NCI-H1417 (cell line): ENCODE measurements around the gene ITPK1.

Experiments
- DNase-seq, 3 experiments: peaks; one replicate each; lab custom pipeline; 2025; lab: John Stamatoyannopoulos, UW

The ITPK1 gene

GRCh38 chr14:93010522-93011140, 105.1 kb downstream of the ITPK1 start:
- peak; percentile 79 to 95 (median 81) for DNase-seq

GRCh38 chr14:93010130-93010499, 105.6 kb downstream of the ITPK1 start:
- no peak for DNase-seq

GRCh38 chr14:93009471-93010129, 106.1 kb downstream of the ITPK1 start:
- DNase-seq: no peak

GRCh38 chr14:93008381-93008780, 107.3 kb downstream of the ITPK1 start:
- no peak for DNase-seq

GRCh38 chr14:93007225-93007997, 108.3 kb downstream of the ITPK1 start:
- no peak for DNase-seq

- DNase-seq: peak in 2 of 3 experiments; percentile 13 to 41
These were observed 109.1 kb downstream of the ITPK1 start for GRCh38 chr14:93006567-93007051.

GRCh38 chr14:93005838-93006237, 109.9 kb downstream of the ITPK1 start:
- no peak for DNase-seq

- DNase-seq: no peak
These were observed 110.5 kb downstream of the ITPK1 start for GRCh38 chr14:93005135-93005813.

- DNase-seq: no peak
These were observed 111.0 kb downstream of the ITPK1 start for GRCh38 chr14:93004699-93005082.

- no peak for DNase-seq
These were observed 111.6 kb downstream of the ITPK1 start for GRCh38 chr14:93003945-93004698.

GRCh38 chr14:93002851-93003298, 112.8 kb downstream of the ITPK1 start:
- peak; percentile 42 to 66 (median 54) for DNase-seq

- DNase-seq: no peak
These were observed 113.7 kb downstream of the ITPK1 start for GRCh38 chr14:93002049-93002448.

- DNase-seq: no peak
These were observed 116.8 kb downstream of the ITPK1 start for GRCh38 chr14:92998946-92999345.

GRCh38 chr14:92997343-92998061, 118.2 kb downstream of the ITPK1 start:
- DNase-seq: peak in 1 of 3 experiments; percentile 60

- DNase-seq: no peak
These were observed 120.1 kb downstream of the ITPK1 start for GRCh38 chr14:92995620-92996019.

- DNase-seq: peak in 2 of 3 experiments; percentile 28 to 62
These were observed 120.8 kb downstream of the ITPK1 start for GRCh38 chr14:92994942-92995341.

GRCh38 chr14:92994131-92994676, 121.5 kb downstream of the ITPK1 start:
- DNase-seq: no peak

GRCh38 chr14:92993302-92993701, 122.4 kb downstream of the ITPK1 start:
- DNase-seq: no peak

GRCh38 chr14:92991536-92991935, 124.2 kb downstream of the ITPK1 start:
- DNase-seq: no peak
